A673 (cell line): ENCODE results near the gene GUCA2B. TPM values are rescaled to one million over a fixed set of nuclear protein-coding genes. Genes with fewer than 3 reads are reported as not detected.
A peak's percentile ranks its signal among the peaks of the same experiment; 100 is the strongest.

Experiments
- BruUV-seq: library from RNA; stranded (reverse); fragments of 400-500 nt; replicated peaks from 2 replicates; lab custom pipeline; 2021; lab: Mats Ljungman, UMichigan
- CTCF ChIA-PET: fragments of 300-600 bp; sonication (Branson Sonifier 250); formaldehyde crosslinking; loops from one replicate; lab custom pipeline; 2022; ENCODE audit warnings: antibody characterized with exemption; lab: Charles Lee
- POLR2A ChIA-PET: fragments of 300-600 bp; sonication (Branson Sonifier 250); formaldehyde crosslinking; loops from one replicate; lab custom pipeline; 2022; ENCODE audit warnings: antibody characterized with exemption; ENCODE audit not compliant: low non-redundant PET; lab: Charles Lee
- DNase-seq: peaks from one replicate; pipeline ENCODE4 v3.0.0-alpha.2; 2015; ENCODE audit warnings: low spot score
- H3K27ac ChIP-seq: fragments of 200-600 bp; sonication (generic); 2 replicates; pipeline ENCODE4 v1.5.1; 2016; ENCODE audit warnings: mixed run types, low read depth, mild to moderate bottlenecking, mixed read lengths, antibody characterized with exemption, low read length; ENCODE audit not compliant: poor library complexity, severe bottlenecking
- H3K27me3 ChIP-seq: fragments of 200-600 bp; sonication (generic); replicated peaks from 2 replicates; pipeline ENCODE4 v1.6.1; 2017; ENCODE audit warnings: mixed run types, low read depth, mild to moderate bottlenecking, mixed read lengths, antibody characterized with exemption, low read length; ENCODE audit not compliant: insufficient read depth, poor library complexity
- H3K36me3 ChIP-seq: fragments of 200-600 bp; sonication (generic); 2 replicates; pipeline ENCODE4 v1.6.1; 2016; ENCODE audit warnings: mixed run types, mild to moderate bottlenecking, mixed read lengths, antibody characterized with exemption, low read length; ENCODE audit not compliant: insufficient read depth, poor library complexity, severe bottlenecking
- H3K4me1 ChIP-seq: fragments of 200-600 bp; sonication (generic); 2 replicates; pipeline ENCODE4 v1.6.1; 2017; ENCODE audit warnings: mixed run types, mild to moderate bottlenecking, mixed read lengths, antibody characterized with exemption, low read length; ENCODE audit not compliant: insufficient read depth, poor library complexity, severe bottlenecking
- H3K4me3 ChIP-seq: fragments of 200-600 bp; sonication (generic); 2 replicates; pipeline ENCODE4 v1.5.1; 2016; ENCODE audit warnings: low read depth, mixed run types, mild to moderate bottlenecking, mixed read lengths, low read length; ENCODE audit not compliant: poor library complexity, severe bottlenecking
- H3K9me3 ChIP-seq: fragments of 200-600 bp; sonication (generic); 2 replicates; pipeline ENCODE4 v1.6.1; 2016; ENCODE audit warnings: mixed run types, low read depth, mild to moderate bottlenecking, mixed read lengths, antibody characterized with exemption, low read length; ENCODE audit not compliant: poor library complexity, severe bottlenecking
- EZH2 ChIP-seq: fragments of 200-600 bp; sonication (generic); IDR thresholded peaks from 2 replicates; pipeline ENCODE4 v1.6.1; 2017; ENCODE audit warnings: borderline replicate concordance, low read depth, mild to moderate bottlenecking, mixed read lengths, antibody characterized with exemption, low read length; ENCODE audit not compliant: poor library complexity, severe bottlenecking
- intact Hi-C: fragments of 100-400 bp; cut with micrococcal nuclease; formaldehyde crosslinking; loops from one replicate; pipeline ENCODE4 v1.10.0; 2022; ENCODE audit not compliant: unreplicated experiment
- total RNA-seq: library from RNA; stranded (reverse); gene quantifications from 2 replicates; pipeline ENCODE4 v1.2.3, GENCODE V29; 2021
- TF ChIP-seq, protein P1 (sequence below): fragments of 300-800, 200-600 bp; sonication (generic); conservative IDR thresholded peaks from 2 replicates; pipeline ENCODE4 v1.5.1; 2017; ENCODE audit warnings: low read depth, mild to moderate bottlenecking, antibody characterized with exemption, low read length, moderate library complexity, mixed read lengths

GUCA2B gene
- total RNA-seq, 1 experiment from 2014 or later: not detected

DNA sequence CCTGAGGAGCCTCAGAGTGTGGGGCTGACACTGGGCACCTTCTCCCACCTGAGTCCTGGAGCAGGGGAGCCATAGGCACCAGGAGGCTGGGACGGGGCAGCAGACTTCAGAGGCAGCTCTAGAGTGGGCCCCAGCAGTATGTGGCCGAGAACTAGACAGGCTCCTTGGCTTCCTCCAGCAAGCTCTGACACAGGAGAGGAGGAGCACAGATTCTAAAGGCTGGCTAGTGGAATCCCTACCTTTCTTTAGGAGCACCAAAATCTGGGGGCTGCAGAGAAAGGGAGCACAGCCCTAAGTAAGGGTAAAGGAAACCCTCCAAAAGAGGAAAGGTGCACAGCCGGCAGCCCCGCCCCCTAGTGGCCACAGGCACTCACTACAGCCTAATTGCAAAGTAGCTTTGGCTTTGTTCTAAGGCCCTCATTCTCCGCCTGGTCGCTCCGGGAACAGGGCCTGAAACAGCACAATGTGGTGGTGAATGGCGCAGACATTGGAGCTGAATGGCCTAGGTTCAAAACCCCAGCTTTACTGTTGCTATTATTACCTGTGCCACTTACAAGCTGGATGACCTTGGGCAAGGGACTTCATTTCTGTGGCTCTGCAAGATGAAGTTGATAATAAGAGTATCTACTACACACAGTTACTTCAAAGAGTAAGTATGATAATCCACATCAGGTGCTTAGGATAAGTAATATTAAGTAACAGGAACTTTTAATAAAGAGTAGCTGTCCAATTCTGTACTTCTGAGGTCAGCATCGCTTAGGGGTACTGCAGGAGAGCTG, 20.1 kb downstream of the GUCA2B start:
- Histone ChIP-seq H3K36me3 (no peaks in the 10 kb centered on the region), H3K27me3 (no peaks in the 10 kb centered on the region), H3K9me3 (no peaks in the 10 kb centered on the region), H3K4me3 (no peak overlapping the region), H3K4me1 (peaks cover 4% of the 10 kb centered on the region), H3K27ac (no peak overlapping the region)
- peak; percentile 71 for DNase-seq
- TF ChIP-seq, protein P1, sequence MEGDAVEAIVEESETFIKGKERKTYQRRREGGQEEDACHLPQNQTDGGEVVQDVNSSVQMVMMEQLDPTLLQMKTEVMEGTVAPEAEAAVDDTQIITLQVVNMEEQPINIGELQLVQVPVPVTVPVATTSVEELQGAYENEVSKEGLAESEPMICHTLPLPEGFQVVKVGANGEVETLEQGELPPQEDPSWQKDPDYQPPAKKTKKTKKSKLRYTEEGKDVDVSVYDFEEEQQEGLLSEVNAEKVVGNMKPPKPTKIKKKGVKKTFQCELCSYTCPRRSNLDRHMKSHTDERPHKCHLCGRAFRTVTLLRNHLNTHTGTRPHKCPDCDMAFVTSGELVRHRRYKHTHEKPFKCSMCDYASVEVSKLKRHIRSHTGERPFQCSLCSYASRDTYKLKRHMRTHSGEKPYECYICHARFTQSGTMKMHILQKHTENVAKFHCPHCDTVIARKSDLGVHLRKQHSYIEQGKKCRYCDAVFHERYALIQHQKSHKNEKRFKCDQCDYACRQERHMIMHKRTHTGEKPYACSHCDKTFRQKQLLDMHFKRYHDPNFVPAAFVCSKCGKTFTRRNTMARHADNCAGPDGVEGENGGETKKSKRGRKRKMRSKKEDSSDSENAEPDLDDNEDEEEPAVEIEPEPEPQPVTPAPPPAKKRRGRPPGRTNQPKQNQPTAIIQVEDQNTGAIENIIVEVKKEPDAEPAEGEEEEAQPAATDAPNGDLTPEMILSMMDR: peak; percentile 99
- TF ChIP-seq EZH2: no peak
- POLR2A ChIA-PET: no interaction called here
- intact Hi-C loops: loop anchor here (1.0 to 10.0 kb wide), 3 partner anchors 39 to 599 kb away; partner anchors contain the start of gene FOXJ3
- BruUV-seq: no TSS peak
- CTCF ChIA-PET: interaction anchor here (0.9 to 1.3 kb wide), 4 partner anchors 10 to 361 kb away, joined by 3 to 6 read pairs (median 4); no protein-coding TSS in a partner anchor

DNA sequence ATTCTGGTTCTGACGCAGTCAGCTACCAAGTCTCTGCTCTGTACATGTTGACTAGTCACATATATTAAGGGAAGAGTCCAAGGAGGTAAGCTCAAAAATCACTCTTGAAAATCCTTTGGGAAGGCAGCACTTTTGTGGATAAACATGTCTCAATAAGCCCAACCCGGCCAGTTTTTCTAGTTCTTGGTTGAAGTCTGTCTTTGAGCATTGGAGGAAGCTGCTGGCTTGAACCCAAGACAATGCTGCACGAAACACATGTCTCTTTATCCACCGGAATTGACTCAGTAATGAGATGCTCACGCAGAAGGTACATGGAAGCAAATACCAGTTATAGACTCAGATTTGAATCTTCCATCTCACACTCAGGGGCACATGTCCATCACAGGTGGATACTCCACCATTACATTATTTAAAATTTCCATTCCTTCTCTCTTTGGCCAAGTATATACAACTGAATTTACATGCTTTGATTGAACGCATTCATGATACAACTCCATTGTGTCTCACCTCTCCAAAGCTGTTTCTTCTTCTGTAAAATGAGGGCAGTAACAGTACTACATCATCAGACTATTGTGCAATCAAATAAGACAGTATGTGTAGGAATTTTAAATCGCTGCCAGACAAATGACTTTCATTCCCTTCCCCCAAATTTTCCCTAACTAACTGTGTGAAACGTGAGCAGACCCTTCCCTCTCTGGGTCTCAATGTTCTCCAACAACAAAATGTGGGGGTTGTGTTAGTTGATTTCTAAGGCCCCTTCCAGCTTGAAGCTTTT, 20.9 kb downstream of the GUCA2B start:
- intact Hi-C loops: loop anchor here (1.0 to 10.0 kb wide), 3 partner anchors 40 to 600 kb away; partner anchors contain the start of gene FOXJ3
- POLR2A ChIA-PET: no interaction called here
- no TSS peak for BruUV-seq

More for the DNA sequence above, 20.9 kb downstream of the GUCA2B start:
- CTCF ChIA-PET: interaction anchor here (0.9 to 1.3 kb wide), 4 partner anchors 11 to 362 kb away, joined by 3 to 6 read pairs (median 4); no protein-coding TSS in a partner anchor
- peaks cover 4% of the 10 kb centered on the region for H3K4me1 ChIP-seq
- DNase-seq: no peak
- TF ChIP-seq, protein P1: no peak
- TF ChIP-seq EZH2: no peak
- H3K27me3 ChIP-seq: no peaks in the 10 kb centered on the region
- no peak overlapping the region for H3K27ac ChIP-seq
- no peaks in the 10 kb centered on the region for H3K9me3 ChIP-seq
- H3K4me3 ChIP-seq: no peak overlapping the region
- no peaks in the 10 kb centered on the region for H3K36me3 ChIP-seq
